GM18499 (cell line): ENCODE data around the gene PDE10A.
"Not testable (repeated sequence)": the region's sequence is repeated elsewhere in the genome, so short reads cannot be mapped to it uniquely, and the experiment has no call there.

Experiments
- ATAC-seq: cut with Tn5 transposase; IDR thresholded peaks from one replicate; pipeline ENCODE4 v1.9.1; 2021; ENCODE audit warnings: moderate number of reproducible peaks; ENCODE audit not compliant: insufficient read depth, unreplicated experiment

Gene PDE10A

DNA sequence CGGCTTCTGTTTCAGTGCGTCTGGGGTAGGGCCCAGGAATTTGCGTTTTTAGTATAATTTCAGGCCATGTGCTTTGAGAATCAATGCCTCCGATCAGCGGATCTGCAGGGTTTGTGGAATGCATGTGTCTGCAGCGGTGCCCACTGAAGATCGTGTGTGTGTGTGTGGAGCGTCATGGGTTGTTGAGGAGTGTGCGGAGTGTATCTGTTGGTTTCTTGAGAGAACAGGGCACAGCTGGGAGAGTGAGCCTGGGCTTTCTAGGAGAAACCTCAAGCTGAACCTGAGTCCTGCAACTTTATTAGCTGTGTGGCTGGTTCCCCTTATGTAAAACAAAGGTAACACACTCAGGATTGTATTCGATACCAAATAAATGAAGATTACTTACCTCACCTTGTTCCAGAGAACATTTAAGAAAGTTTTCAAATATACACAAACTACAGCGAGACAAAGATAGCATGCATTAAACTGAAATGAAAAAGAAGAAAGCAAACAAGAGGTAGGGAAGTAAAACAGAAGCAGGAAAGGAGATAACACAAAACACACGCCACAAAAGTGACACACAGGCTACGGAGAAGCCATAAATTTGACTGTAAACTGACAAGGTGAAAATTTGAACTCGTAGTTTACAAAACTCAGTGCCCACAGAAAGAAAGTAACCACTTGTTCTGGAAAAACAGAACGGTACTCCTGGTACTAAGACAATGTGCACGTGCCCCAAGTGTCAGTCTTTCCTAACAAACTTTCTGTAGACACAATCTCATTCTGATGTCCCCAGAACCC lies 28.8 kb downstream of the PDE10A start:
- ATAC-seq: no peak

DNA sequence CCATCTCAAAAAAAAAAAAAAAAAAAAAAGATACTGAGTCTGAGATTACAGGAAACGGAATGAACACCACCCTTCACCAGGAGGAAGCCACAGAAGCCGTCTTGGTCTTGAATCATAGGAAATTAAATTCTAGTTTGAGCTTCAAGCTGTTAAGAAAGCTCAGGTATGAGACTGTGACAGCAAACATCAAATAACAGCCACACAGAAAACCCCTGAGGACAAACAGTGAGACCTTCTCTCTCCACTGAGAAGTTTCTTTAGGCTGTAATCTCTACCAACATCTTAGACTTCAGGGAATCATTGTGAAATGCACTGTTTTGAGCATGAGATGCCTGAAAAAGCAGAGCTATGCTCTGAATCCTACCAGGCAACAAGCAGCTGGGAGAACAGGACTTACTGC lies 30.8 kb downstream of the PDE10A start:
- ATAC-seq: no peak

DNA sequence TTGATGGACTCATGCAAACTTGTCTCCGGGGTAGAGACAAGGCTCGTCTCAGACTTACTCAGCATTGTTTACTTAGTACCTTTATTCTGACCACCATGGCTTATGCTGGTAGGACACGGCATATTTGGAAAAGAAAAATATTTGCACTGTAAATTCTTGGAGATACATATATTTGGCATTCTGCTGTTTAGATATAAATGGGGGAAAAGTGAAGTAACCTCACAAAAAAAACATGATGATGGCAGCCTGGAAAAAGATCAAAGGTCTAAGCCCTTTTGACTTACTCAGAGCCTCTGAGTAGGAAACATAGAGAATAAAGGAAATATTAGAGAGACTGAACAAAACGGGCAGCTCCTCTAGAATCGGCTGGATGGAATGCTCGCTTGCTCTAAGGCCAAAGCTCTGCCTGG lies 32.5 kb downstream of the PDE10A start:
- ATAC-seq: no peak

DNA sequence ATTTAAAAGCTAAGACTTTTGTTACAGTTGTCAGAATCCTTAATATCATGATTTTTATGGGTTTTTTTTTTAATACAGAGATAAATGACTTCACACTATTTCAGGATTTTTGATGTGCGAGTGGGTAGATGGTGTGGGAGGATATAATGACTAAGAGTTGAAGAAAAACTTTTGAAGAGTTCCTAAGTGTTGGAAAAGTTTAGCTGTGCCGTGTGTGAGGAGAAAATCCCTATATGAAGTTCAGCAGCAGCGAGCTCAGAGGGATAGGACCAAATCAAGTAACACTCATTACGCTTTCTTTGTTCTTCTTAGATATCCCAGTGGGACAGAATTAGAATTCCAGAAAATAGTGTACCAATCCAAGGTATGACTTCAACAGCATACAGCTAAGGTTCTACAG lies 34.1 kb downstream of the PDE10A start:
- ATAC-seq: no peak

DNA sequence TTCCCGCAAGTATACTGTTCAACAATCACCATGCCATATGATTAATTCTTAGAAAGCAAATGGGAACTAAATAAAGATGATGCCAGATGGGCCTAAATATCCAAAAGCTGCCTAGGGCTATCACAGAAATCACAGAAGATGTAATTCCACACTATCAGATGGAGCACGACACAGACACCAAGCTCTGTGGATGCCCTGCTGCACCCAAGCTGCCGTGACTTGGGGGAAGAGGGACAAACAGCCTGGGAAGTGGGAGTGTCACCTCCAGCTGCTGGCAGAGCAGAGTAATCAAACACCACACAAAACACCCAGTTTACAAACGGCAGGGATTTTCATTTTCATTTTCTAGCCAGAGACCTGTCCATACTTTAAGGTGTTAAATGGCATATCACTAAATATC lies 35.7 kb downstream of the PDE10A start:
- ATAC-seq: no peak

DNA sequence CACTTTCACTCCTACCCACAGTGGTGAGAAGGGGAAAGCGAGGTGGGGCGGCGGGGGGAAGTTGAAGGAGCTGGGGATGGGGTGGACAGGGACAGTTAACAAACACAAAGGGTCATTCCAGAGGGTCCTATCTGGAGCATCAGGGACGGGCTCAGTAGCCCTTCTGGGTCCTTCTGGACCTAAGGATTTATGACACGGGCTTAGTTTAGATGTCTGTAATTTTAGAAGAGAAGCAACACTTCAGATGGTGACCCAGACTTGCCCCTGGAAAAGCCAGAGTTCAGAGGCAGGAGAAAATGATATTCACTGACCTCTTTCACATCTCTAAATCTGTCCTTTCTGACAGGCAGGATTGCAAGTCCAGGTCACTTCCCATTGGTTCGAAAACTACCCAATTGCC lies 36.3 kb downstream of the PDE10A start:
- no peak for ATAC-seq

DNA sequence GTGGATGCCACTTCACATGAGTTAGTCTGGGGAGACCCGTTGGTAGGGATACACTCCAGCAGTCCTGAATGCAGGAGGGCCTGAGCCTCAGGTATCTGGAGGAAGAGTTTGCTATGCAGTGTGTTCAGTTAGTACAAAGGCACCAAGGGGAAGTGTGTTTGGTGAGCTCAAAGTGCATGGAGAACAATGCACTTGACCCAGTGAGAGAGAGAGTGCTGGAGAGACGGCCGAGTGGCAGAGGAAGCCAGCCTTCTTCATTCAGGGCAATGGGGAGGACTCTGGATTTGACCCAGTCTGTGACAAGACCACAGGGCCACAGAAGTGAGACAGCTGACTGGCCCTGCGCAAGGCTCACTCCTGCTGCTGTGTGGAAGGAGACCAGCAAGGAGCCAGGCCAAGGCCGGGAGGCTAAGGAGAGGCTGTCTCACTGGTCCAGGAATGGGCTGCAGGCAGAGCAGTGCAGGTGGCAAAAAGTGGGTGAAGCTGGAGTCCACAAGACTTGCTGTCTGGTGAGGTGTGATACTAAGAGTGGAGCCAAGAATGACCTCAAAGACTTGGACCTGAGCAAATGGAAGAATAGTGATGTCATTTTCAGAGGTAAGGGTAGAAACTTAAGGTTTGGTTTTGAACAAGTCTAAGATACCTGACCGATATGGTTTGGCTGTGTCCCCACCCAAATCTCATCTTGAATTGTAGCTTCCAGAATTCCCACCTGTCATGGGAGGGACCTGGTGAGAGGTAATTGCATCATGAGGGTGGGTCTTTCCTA lies 38.0 kb downstream of the PDE10A start:
- no peak for ATAC-seq

DNA sequence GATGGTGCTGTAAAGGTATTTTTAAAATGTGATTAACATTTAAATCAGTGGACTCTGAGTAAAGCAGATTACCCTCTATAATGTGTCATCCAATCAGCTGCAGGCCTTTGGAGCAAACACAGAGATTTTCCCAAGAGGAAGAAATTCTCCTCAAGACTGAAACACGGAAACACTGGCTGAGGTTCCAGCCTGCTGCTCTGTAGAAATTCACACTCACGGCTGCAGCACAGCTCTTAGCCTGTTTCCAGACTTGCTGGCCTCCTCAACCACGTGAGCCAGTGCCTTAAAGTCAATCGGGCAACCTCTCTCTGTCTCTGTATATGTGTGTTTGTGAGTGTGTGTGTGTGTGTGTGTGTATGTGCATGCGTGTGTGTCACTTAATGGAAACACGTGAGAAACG lies 41.1 kb downstream of the PDE10A start:
- ATAC-seq: no peak

DNA sequence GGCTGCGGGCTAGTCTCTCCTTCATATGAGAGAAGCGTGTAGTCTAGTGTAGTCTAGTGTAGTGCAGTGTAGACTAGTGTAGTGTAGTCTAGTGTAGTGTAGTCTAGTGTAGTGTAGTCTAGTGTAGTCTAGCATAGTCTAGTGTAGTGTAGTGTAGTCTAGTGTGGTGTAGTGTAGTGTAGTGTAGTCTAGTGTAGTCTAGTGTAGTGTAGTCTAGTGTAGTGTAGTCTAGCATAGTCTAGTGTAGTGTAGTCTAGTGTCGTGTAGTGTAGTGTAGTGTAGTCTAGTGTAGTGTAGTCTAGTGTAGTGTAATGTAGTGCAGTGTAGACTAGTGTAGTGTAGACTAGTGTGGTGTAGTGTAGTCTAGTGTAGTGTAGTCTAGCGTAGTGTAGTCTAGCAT lies 44.1 kb downstream of the PDE10A start:
- ATAC-seq: not testable (repeated sequence)

DNA sequence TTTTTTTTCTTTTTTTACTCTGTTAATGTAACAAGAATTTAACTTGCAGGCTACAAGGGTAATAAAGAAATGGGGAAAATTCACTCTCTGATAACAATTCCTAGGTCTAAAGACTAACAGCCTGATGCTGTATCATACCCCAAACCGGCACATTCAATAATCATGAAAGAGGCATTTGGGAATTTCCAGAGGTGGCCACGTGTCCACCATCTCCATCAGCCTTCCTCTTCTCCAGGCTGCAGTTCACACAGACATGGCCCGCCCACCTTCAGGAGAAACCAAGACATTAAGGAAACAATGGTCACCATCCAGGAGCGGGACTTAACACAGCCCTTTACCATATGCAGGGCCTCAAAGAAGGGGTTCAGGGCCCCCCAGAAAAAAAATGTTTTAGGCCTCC lies 44.8 kb downstream of the PDE10A start:
- ATAC-seq: no peak

DNA sequence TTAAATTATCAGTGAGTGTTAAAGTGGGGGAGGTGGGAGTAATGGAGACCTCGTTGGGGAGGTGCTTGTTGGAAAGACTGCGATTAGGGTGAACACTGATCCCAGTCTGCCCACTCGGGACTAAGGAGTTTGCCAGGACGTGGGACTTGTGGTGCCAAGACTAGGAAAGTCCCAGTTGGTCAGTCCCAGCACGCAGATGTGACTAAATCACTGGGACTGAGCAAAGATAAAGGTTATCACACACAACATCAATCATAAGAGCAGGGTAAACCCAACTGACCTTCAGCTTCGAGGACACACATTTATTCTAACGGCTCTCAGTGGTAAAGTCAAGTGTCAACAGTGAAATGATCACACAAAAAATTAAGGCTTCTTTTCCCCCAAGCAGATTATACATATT lies 45.5 kb downstream of the PDE10A start:
- no peak for ATAC-seq

DNA sequence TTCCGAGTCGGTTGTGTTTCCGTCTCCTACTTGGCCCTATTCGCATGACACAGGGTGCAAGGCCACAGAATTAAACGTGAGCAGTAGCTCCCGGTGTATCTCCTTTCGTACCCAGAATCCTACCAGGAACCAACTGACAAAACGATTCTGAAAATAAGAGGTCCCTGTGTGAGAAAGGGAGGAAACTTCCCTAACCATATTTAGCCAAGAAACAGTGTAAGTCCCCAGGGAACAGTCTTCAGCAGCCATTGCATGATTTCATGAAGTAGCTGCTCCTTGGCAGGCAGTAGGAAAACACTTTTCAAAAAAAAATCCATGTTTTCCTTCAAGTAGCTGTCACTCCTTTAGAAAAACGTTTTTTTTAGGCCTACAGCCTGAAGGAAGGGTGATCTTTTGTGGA lies 46.9 kb downstream of the PDE10A start:
- no peak for ATAC-seq

DNA sequence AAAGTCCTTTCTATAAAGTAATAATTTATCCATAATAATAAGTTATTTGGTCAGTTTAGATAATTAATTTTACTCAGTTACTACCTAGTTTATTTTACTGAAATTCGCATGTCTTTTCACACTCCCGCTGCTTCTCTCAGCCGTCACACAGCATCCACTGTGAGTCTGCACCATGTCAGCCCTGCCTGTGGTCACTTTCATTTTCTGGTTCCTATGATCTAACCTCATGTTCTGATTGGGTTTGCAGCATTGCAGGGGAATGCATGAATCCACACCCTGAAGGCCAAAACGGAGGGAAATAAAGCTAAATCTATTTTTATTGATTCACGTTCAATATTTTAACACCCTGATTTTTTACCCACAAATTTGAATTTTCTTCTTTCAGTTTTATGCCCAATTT lies 47.4 kb downstream of the PDE10A start:
- ATAC-seq: no peak

DNA sequence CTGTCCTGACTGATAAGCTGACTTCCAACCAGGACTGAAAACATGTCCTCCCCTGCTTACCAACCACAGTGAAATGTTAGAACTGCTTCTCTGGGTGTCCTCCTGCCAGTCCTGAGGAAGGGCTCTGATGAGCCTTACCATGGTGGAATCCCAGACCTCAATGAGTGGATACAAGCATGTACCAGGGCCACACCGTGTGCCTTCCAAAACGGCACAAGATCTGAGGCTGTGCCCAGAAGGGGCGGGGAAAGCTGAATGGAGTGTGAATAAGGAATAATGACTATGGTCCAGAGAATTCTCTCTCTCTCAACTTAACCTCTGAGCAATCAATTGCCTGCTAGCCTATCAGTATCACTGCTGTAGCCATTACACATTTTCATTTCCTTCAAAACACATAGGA lies 51.7 kb downstream of the PDE10A start:
- ATAC-seq: no peak

DNA sequence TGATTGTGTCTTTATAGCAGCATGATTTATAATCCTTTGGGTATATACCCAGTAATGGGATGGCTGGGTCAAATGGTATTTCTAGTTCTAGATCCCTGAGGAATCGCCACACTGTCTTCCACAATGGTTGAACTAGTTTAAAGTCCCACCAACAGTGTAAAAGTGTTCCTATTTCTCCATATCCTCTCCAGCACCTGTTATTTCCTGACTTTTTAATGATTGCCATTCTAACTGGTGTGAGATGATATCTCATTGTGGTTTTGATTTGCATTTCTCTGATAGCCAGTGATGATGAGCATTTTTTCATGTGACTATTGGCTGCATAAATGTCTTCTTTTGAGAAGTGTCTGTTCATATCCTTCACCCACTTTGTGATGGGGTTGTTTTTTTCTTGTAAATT lies 54.5 kb downstream of the PDE10A start:
- not testable (repeated sequence) for ATAC-seq

DNA sequence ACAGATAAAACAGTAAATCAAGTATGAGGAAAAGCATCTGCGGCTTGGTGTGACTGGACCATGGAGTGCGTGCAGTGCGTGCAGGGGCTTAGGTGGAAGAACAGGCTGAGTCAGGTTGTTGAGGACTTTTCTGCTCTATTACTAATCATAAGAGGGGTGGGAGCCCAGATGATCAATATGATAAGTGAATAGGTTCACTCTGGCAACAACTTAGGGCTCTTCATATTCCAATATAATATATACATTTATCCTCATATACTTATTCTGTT lies 56.4 kb downstream of the PDE10A start:
- no peak for ATAC-seq

DNA sequence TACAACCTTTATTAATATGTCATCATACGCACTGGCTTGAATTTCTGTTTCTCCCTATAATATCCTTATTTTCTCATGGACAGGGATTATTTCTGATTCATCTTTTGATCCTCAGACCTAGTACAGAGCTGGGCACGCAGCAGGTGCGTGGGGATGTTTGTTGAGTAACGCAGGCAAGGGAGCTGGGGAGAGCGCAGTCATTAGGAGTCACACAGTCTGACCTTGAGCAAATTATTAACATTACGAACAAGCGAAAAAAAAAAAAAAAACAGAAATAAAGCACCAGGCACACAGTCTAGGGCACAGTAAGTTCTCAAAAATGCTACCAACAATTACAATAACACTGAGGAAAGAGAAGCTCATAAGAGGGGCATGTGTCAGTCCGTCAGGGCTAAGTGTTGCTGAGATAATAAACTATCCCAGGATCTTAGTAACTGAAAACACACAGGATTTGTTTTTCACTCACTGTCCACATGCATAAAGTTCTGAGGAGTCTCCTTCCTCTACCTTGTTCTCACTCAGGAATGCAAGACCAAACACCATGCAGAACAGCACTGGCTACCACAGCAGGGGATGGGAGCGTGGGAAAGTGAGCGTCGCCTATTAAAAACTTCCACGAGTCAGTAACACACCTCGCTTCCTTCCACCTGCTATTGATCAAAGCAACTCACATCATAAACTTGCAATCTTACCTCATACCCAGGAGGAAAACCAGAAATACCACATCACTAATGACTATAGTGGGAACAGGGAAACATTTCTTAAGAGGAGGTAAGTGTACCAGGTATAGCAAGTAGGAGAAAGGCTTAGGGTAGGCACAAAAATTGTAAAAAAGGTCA lies 56.9 kb downstream of the PDE10A start:
- ATAC-seq: no peak

DNA sequence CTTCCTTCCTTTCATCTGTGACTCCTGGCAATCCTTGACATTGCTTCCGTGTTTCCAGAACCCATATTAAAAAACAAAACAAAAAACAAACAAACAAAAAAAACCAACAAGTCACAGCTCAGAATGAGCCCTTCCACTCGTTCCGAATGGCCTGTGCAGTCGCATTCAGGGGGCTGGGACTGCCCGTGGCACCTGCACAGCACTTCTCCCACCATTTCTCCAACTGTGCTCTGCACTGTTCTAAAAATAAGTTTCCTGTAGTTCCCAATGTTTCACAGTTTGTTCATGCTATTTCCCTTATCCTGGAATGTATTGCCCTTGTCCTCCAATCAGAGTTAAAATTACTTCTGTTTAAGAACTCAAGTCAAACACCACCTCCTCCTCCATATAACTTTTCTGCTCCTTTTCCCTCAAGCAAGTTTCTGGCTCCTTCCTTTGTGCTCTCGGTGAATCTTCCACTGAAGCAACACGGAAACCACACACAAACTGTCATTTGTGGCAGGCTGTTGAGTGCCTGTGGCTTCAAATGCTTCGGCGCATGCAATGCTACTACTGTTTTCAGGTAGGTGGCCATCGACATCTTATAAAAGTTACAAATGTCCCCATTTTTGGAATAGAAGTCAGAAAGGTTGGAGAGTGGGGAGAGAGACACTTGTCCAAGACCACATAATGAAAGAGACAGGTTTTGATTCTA lies 57.7 kb downstream of the PDE10A start:
- no peak for ATAC-seq

DNA sequence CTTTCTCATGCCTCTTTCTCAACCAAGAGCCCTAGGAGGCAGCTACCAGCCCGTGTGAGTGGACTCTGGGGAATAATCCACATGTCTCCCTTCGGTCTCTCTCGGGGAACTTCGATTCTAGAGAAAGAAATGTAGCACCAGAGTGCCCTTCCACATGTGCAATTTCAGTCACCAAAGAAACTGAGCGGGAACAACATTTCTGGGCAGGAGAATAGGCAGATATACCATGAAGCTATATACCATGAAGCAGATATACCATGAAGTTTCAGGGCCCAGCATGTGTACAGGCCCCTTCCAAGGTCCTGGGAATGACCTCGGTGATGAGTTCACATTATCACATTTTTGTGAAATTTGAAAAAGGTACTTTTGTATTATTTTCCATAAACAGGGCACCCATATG lies 60.8 kb downstream of the PDE10A start:
- ATAC-seq: no peak

DNA sequence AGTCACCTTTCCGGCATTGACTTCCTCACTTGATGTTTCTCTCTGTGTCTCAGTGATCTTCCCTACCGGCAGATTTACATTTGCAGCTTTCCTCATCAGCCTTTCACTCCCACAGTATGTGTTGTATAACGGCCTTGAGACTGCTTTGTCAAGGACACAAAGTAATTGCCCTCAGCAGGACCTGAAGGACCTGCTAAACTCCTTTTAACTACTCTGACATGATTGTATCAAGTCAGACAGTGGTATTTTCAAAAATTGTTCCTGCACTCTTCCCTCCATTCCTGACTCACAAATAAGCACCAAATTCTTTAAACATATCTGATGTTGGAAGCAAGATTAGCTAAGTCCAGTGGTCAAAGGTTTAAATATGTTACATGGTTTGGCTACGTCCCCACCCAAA lies 62.4 kb downstream of the PDE10A start:
- no peak for ATAC-seq
